GM23338 (cell line): ENCODE data around the gene OSBPL7. TPM values are rescaled to one million over a fixed set of nuclear protein-coding genes. Genes with fewer than 3 reads are reported as not detected.

Experiments
- ATAC-seq: fragments of 200-7000 bp; cut with Tn5 transposase; 3 replicates; pipeline ENCODE4 v1.9.1; 2020
- DNase-seq: peaks from one replicate; pipeline ENCODE4 v3.0.0-alpha.2; 2015; ENCODE audit warnings: low spot score
- H2AFZ ChIP-seq: fragments of 200-600 bp; sonication (generic); 2 replicates; pipeline ENCODE4 v1.8.0; 2016; ENCODE audit warnings: antibody characterized with exemption, mild to moderate bottlenecking, moderate library complexity
- H3F3A ChIP-seq: fragments of 200-600 bp; sonication (generic); replicated peaks from 2 replicates; pipeline ENCODE4 v1.8.0; 2017; ENCODE audit warnings: antibody characterized with exemption, mixed run types, low read depth
- H3K27ac ChIP-seq: fragments of 200-600 bp; sonication (generic); 2 replicates; pipeline ENCODE4 v1.6.1; 2016; ENCODE audit warnings: low read depth
- H3K27me3 ChIP-seq: fragments of 200-600 bp; sonication (generic); 2 replicates; pipeline ENCODE4 v1.8.0; 2016; ENCODE audit warnings: mild to moderate bottlenecking, mixed run types, moderate library complexity; ENCODE audit not compliant: insufficient read depth
- H3K36me3 ChIP-seq: fragments of 200-600 bp; sonication (generic); 2 replicates; pipeline ENCODE4 v1.8.0; 2016; ENCODE audit warnings: mild to moderate bottlenecking; ENCODE audit not compliant: insufficient read depth
- H3K4me1 ChIP-seq: fragments of 200-600 bp; sonication (generic); 2 replicates; pipeline ENCODE4 v1.8.0; 2016; ENCODE audit warnings: mild to moderate bottlenecking, moderate library complexity; ENCODE audit not compliant: insufficient read depth
- H3K4me2 ChIP-seq: fragments of 200-600 bp; sonication (generic); 2 replicates; pipeline ENCODE4 v1.7.1; 2017; ENCODE audit warnings: mixed run types
- H3K4me3 ChIP-seq: fragments of 200-600 bp; sonication (generic); 2 replicates; pipeline ENCODE4 v1.6.1; 2016; ENCODE audit warnings: mixed run types
- H3K79me2 ChIP-seq: fragments of 200-600 bp; sonication (generic); replicated peaks from 2 replicates; pipeline ENCODE4 v1.8.0; 2017; ENCODE audit warnings: mild to moderate bottlenecking; ENCODE audit not compliant: insufficient read depth
- H3K9me2 ChIP-seq: fragments of 200-600 bp; sonication (generic); 2 replicates; pipeline ENCODE4 v1.8.0; 2017; ENCODE audit not compliant: insufficient read depth
- H4K20me1 ChIP-seq: fragments of 200-600 bp; sonication (generic); replicated peaks from 2 replicates; pipeline ENCODE4 v1.8.0; 2017; ENCODE audit warnings: mild to moderate bottlenecking; ENCODE audit not compliant: insufficient read depth
- H3K27ac Mint-ChIP-seq: 2 replicates; pipeline ENCODE4 v1.8.0; 2020; ENCODE audit warnings: inconsistent platforms, mild to moderate bottlenecking, moderate library complexity, mixed read lengths
- H3K27me3 Mint-ChIP-seq: 3 replicates; pipeline ENCODE4 v1.8.0; 2022; ENCODE audit warnings: low read depth, mild to moderate bottlenecking, moderate library complexity, mixed read lengths, inconsistent platforms; ENCODE audit not compliant: insufficient read depth, poor library complexity
- H3K36me3 Mint-ChIP-seq: 3 replicates; pipeline ENCODE4 v1.8.0; 2021; ENCODE audit warnings: low read depth, mild to moderate bottlenecking, inconsistent platforms, moderate library complexity, mixed read lengths
- H3K4me1 Mint-ChIP-seq: 3 replicates; pipeline ENCODE4 v1.8.0; 2020; ENCODE audit warnings: mild to moderate bottlenecking, inconsistent platforms, mixed read lengths
- H3K4me3 Mint-ChIP-seq: 3 replicates; pipeline ENCODE4 v1.8.0; 2021; ENCODE audit warnings: moderate library complexity, mild to moderate bottlenecking, inconsistent platforms, mixed read lengths
- H3K9me3 Mint-ChIP-seq: 3 replicates; pipeline ENCODE4 v1.8.0; 2020; ENCODE audit warnings: moderate library complexity, mild to moderate bottlenecking, inconsistent platforms, mixed read lengths
- CREB1 ChIP-seq: fragments of 250-450 bp; sonication (Bioruptor Pico); IDR thresholded peaks from 2 replicates; pipeline ENCODE4 v1.5.0; 2020; ENCODE audit warnings: low read depth, mild to moderate bottlenecking, moderate library complexity
- ETS1 ChIP-seq: IDR thresholded peaks from 2 replicates; pipeline ENCODE4 v1.6.1; 2016; ENCODE audit warnings: antibody characterized with exemption
- EZH2phosphoT487 ChIP-seq: fragments of 200-600 bp; sonication (generic); IDR thresholded peaks from one replicate; pipeline ENCODE4 v1.8.1; 2018; ENCODE audit warnings: antibody characterized with exemption; ENCODE audit not compliant: unreplicated experiment
- JUNB ChIP-seq: IDR thresholded peaks from one replicate; pipeline ENCODE4 v1.6.1; 2016; ENCODE audit warnings: antibody characterized with exemption; ENCODE audit not compliant: unreplicated experiment
- NANOG ChIP-seq: IDR thresholded peaks from 2 replicates; pipeline ENCODE4 v1.6.1; 2016; ENCODE audit warnings: antibody characterized with exemption, borderline replicate concordance
- POLR2AphosphoS5 ChIP-seq: IDR thresholded peaks from 2 replicates; pipeline ENCODE4 v1.6.1; 2016; ENCODE audit warnings: antibody characterized with exemption, low read depth
- REST ChIP-seq: IDR thresholded peaks from one replicate; pipeline ENCODE4 v1.6.1; 2018; ENCODE audit warnings: antibody characterized with exemption; ENCODE audit not compliant: unreplicated experiment
- STAT1 ChIP-seq: IDR thresholded peaks from one replicate; pipeline ENCODE4 v1.6.1; 2016; ENCODE audit warnings: antibody characterized with exemption; ENCODE audit not compliant: unreplicated experiment
- ZNF114 ChIP-seq: fragments of 250-450 bp; sonication (Bioruptor Pico); IDR thresholded peaks from 2 replicates; pipeline ENCODE4 v1.5.0; 2020; ENCODE audit warnings: mild to moderate bottlenecking, moderate library complexity
- ZNF331 ChIP-seq: fragments of 250-450 bp; sonication (Bioruptor Pico); IDR thresholded peaks from 2 replicates; pipeline ENCODE4 v1.5.0; 2020; ENCODE audit warnings: low read depth, mild to moderate bottlenecking, moderate library complexity
- ZNF462 ChIP-seq: fragments of 250-450 bp; sonication (Bioruptor Pico); IDR thresholded peaks from 2 replicates; pipeline ENCODE4 v1.5.0; 2020; ENCODE audit warnings: mild to moderate bottlenecking, moderate library complexity
- polyA plus RNA-seq: library from polyadenylated mRNA; unstranded; fragments of >200 nt; fragmentation: Nextera tagmentation; extraction: Ambion mirVana; gene quantifications from 2 replicates; pipeline ENCODE4 v1.2.1, GENCODE V29; 2016
- total RNA-seq: library from RNA; depleted of rRNA; stranded (reverse); fragments of >200 nt; shearing (Covaris generic); gene quantifications from 2 replicates; pipeline ENCODE4 v1.2.3, GENCODE V29; 2014
- TF ChIP-seq, protein P1 (sequence below), 2 experiments: fragments of 200-600 bp in 1 of 2; sonication (generic) in 1 of 2; conservative IDR thresholded peaks; 2 replicates each; pipeline versions ENCODE4 v1.5.1 to v1.6.1; 2016 to 2017; ENCODE audit warnings: antibody characterized with exemption in 2 of 2, low read depth in 2 of 2, mild to moderate bottlenecking in 2 of 2, moderate library complexity in 1 of 2

Gene OSBPL7
- total and polyA plus RNA-seq, 2 experiments from 2014 or later: 3.4 to 8.1 TPM

DNA sequence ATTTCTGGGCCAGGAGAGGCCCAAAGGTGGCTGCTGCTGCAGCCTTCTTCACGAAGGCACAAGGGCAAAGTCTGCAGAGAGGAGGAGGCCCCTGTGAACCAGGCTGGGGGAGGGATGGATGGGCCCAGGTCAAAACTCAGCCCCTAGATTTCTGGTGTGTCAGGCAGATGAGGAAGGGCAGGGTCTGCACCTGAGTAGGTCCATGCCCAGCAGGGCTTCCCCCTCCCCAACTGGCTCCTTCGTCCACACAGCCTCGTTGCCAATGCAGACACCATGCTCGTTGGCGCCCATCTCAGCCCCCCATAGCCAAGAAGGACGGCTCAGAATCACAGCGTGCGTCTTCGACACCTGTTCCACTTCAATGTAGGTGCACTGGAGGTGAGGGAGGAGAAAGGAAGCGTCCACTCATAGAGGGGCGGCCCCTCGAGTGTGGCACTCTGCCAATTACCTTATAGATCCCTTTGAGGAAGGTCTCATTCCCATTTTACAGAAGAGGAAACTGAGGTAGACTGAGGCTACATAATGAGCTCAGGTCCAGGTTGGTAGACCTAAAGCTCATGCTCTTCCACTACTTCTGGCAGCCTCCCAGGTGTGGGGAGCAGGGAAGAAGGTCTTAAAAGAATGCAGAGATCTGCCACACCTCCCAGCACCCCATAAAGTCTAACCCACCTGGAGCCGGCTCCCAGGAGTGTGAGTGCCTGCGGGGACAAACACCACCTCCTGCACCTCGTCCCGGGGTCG lies 18.6 kb upstream of the OSBPL7 start:
- DNase-seq: no peak
- H3K79me2 ChIP-seq: no peaks in the 10 kb centered on the region; the same call in 1 of the 2 replicates
- H4K20me1 ChIP-seq: no peaks in the 10 kb centered on the region
- peaks cover 17% of the 10 kb centered on the region for H3K27me3 ChIP-seq
- no peaks in the 10 kb centered on the region for H3K9me2 ChIP-seq
- no peaks in the 10 kb centered on the region for H3F3A ChIP-seq
- H3K4me1 Mint-ChIP-seq: peaks cover 40% of the 10 kb centered on the region
- H3K27ac Mint-ChIP-seq: no peak overlapping the region
- no peak for ATAC-seq
- no peak overlapping the region for H3K27ac ChIP-seq
- peak overlapping the region; percentile 95; the same call in 1 of the 2 replicates for H2AFZ ChIP-seq
- H3K4me2 ChIP-seq: peak overlapping the region; percentile 95
- peaks cover 18% of the 10 kb centered on the region; the same call in 1 of the 2 replicates for H3K4me1 ChIP-seq
- peaks cover 25% of the 10 kb centered on the region for H3K27me3 Mint-ChIP-seq
- no peaks in the 10 kb centered on the region for H3K36me3 ChIP-seq
- TF ChIP-seq JUNB (no peak), ZNF462 (CRISPR knock-in tag) (no peak), CREB1 (CRISPR knock-in tag) (no peak), POLR2AphosphoS5 (no peak), NANOG (no peak), STAT1 (no peak), REST (no peak), EZH2phosphoT487 (no peak), ZNF114 (CRISPR knock-in tag) (no peak), ZNF331 (CRISPR knock-in tag) (no peak), ETS1 (no peak)
- TF ChIP-seq, protein P1, sequence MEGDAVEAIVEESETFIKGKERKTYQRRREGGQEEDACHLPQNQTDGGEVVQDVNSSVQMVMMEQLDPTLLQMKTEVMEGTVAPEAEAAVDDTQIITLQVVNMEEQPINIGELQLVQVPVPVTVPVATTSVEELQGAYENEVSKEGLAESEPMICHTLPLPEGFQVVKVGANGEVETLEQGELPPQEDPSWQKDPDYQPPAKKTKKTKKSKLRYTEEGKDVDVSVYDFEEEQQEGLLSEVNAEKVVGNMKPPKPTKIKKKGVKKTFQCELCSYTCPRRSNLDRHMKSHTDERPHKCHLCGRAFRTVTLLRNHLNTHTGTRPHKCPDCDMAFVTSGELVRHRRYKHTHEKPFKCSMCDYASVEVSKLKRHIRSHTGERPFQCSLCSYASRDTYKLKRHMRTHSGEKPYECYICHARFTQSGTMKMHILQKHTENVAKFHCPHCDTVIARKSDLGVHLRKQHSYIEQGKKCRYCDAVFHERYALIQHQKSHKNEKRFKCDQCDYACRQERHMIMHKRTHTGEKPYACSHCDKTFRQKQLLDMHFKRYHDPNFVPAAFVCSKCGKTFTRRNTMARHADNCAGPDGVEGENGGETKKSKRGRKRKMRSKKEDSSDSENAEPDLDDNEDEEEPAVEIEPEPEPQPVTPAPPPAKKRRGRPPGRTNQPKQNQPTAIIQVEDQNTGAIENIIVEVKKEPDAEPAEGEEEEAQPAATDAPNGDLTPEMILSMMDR (conservative IDR thresholded peaks at IDR 0.05; ENCODE audit: low read depth in 2 of 2): no peak
- peak overlapping the region; percentile 94 for H3K4me3 ChIP-seq
- H3K4me3 Mint-ChIP-seq: peak overlapping the region; percentile 95
- peaks cover 3% of the 10 kb centered on the region; the same call in 1 of the 3 replicates for H3K36me3 Mint-ChIP-seq
- H3K9me3 Mint-ChIP-seq: no peaks in the 10 kb centered on the region
